Heart right ventricle (tissue), 16 donors: ENCODE results near the gene MBD2. TPM values are rescaled to one million over a fixed set of nuclear protein-coding genes. Genes with fewer than 3 reads are reported as not detected.

Source experiments
- ATAC-seq, 8 donors: fragments of 200-7000 bp; cut with Tn5 transposase; one replicate each; pipeline ENCODE4 v1.9.1; 2020; ENCODE audit warnings: mild to moderate bottlenecking in 8 of 8, moderate library complexity in 8 of 8, moderate number of reproducible peaks in 1 of 8
- DNase-seq, 2 donors: peaks; one replicate each; pipeline ENCODE4 v3.0.0-alpha.2; 2020
- H3K27ac ChIP-seq, 10 donors: fragments of 200-600 bp; sonication (generic) in 2 of 10; one replicate each; pipeline versions ENCODE4 v1.5.0 to v1.8.0; 2020 to 2022; ENCODE audit warnings: mild to moderate bottlenecking in 3 of 10
- H3K27me3 ChIP-seq, 7 donors: fragments of 200-600 bp; one replicate each; pipeline ENCODE4 v1.8.0; 2021 to 2022; ENCODE audit warnings: mild to moderate bottlenecking in 2 of 7
- H3K36me3 ChIP-seq, 9 donors: fragments of 200-600 bp; sonication (generic) in 1 of 9; one replicate each; pipeline versions ENCODE4 v1.5.0 to v1.8.0; 2020 to 2022; ENCODE audit warnings: mild to moderate bottlenecking in 2 of 9
- H3K4me1 ChIP-seq, 9 donors: fragments of 200-600 bp; sonication (generic) in 1 of 9; one replicate each; pipeline versions ENCODE4 v1.5.0 to v1.8.0; 2020 to 2022; ENCODE audit warnings: mild to moderate bottlenecking in 4 of 9
- H3K4me3 ChIP-seq, 10 donors: fragments of 200-600 bp; sonication (generic) in 2 of 10; one replicate each; pipeline versions ENCODE4 v1.5.0 to v1.8.0; 2020 to 2022; ENCODE audit warnings: mild to moderate bottlenecking in 7 of 10, moderate library complexity in 2 of 10
- H3K9me3 ChIP-seq, 11 donors: fragments of 200-600 bp in 10 of 11; sonication (generic) in 2 of 11; one replicate each; pipeline versions ENCODE4 v1.5.0 to v1.8.0; 2013 to 2022; ENCODE audit warnings: mild to moderate bottlenecking in 2 of 11, control low read depth in 1 of 11, moderate library complexity in 1 of 11
- WGBS, 2 donors: extraction: QIAGEN DNeasy Blood & Tissue Kit; methylation state at CpG; one replicate each; pipeline ENCODE4 v1.1.7; 2013; ENCODE audit warnings: inconsistent platforms in 1 of 2; 5-methylcytosine and 5-hydroxymethylcytosine counted together
- intact Hi-C, 10 donors: fragments of 100-400 bp; cut with DNase I; formaldehyde crosslinking; loops; one replicate each; pipeline versions ENCODE4 v1.11.1 to v1.14.2; 2022
- polyA plus RNA-seq, 2 donors: library from polyadenylated mRNA; stranded (reverse); fragments of 200-250 nt; gene quantifications; one replicate each; pipeline ENCODE4 v1.2.3, GENCODE V29; 2013
- total RNA-seq, 10 donors: library from RNA; stranded (reverse); fragmentation: NEBNext Ultra II Directional in 3 of 10; extraction: Animal tissue kit (Norgen Biotek cat#: 25700) in 3 of 10; gene quantifications; one replicate each; pipeline versions ENCODE4 v1.2.1 to v1.2.4, GENCODE V29; 2021 to 2023
- TF ChIP-seq, protein P1 (sequence below), 9 donors: fragments of 200-600 bp; sonication (generic) in 2 of 9; IDR thresholded peaks; one replicate each; pipeline versions ENCODE4 v1.5.0 to v1.8.0; 2021 to 2022; ENCODE audit warnings: antibody characterized with exemption in 9 of 9, mild to moderate bottlenecking in 5 of 9, moderate library complexity in 1 of 9
- donor health status: Arrhythmogenic right ventricular cardiomyopathy.
- donor health status: ischemic (EF 13 %, LVEDD 7.1; RV severe dilation, severe dysfunction).
- donor health status: healthy with polysubstance abuse.
- donor health status: DM: no; HTN: yes; CAD: no.
- donor health status: DM: no; HTN: no; CAD: no.
- donor health status: ischemic (EF 25% LVEDD 6.9; RV normal size, moderate dysfunction).
- donor health status: ischemic (EF 25% LVEDD 5.7; RV mildly dilated, moderate dysfunction).
- donor health status: healthy.
- donor health status: DM: yes; HTN: yes; CAD: no.
- donor health status: Ischemic cardiomyopathy.
- donor health status: ischemic (EF 35%, LVEDD 5.7; RV mildly dilated, moderate dysfunction).
- donor health status: nonischemic (EF 11% LVEDD 7.7; RV severe dilation, severe dysfunction).
- donor health status: DM: yes; HTN: yes; CAD: no.
- donor health status: PGD.
- donor health status: ischemic (EF 29% LVEDD 5.4; RV normal size, mild dysfunction).
- donor health status: nonischemic (EF 23%, LVEDD 6.1; RV moderate dilation, normal function).

MBD2 gene
- total and polyA plus RNA-seq, 12 donors: 19.6 to 61.3 (median 41.5) TPM

DNA sequence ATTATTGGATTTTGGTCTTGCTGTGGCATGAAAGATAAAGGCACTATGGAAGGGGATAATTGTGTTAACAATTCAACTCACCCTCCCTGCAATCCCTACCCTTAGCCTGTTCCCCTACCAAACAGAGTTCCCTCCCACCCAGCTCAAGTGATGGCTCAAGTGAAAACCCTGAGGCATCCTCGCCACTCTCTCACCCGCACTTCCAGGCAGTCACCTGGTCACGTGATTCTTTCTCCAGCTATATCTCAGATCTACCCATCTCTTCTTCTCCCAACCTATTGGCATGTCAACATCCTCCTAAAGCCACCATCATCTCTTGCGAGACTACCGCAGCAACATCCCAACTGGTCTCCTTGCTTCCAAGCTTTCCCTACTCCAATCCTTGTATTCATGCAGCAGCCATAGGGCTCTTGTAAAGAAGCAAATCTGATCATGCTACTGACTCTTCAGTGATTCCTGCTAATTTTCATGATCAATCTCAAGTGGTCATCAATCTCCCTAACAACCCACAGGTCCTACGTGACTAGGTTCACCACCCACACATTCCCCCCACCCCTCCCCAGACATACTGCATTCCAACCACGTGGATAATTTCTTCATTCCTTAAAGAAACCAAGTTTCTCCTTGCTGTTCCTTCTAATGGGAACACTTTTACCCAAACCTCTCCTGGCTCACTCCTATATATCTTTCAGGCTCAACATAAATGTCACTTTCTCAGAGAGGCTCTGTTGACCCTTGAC lies 66.7 kb downstream of the MBD2 start:
- Histone ChIP-seq H3K27me3 (no peaks in the 10 kb centered on the region), H3K9me3 (no peaks in the 10 kb centered on the region), H3K4me1 (peaks cover 0 to 16% (median 0%) of the 10 kb centered on the region in 9 donors), H3K27ac (no peak overlapping the region), H3K4me3 (no peak overlapping the region), H3K36me3 (peaks cover 0 to 100% (median 51%) of the 10 kb centered on the region in 9 donors)
- 92 to 93% methylated on average over 7 of the region's 7 CpGs for WGBS, 2 donors
- ATAC-seq (no peak), DNase-seq (no peak)
- intact Hi-C loops: loop anchor here in 1 of 10 donors (10.0 kb wide), 1 partner anchor 117 kb away; no protein-coding TSS in a partner anchor
- TF ChIP-seq, protein P1, sequence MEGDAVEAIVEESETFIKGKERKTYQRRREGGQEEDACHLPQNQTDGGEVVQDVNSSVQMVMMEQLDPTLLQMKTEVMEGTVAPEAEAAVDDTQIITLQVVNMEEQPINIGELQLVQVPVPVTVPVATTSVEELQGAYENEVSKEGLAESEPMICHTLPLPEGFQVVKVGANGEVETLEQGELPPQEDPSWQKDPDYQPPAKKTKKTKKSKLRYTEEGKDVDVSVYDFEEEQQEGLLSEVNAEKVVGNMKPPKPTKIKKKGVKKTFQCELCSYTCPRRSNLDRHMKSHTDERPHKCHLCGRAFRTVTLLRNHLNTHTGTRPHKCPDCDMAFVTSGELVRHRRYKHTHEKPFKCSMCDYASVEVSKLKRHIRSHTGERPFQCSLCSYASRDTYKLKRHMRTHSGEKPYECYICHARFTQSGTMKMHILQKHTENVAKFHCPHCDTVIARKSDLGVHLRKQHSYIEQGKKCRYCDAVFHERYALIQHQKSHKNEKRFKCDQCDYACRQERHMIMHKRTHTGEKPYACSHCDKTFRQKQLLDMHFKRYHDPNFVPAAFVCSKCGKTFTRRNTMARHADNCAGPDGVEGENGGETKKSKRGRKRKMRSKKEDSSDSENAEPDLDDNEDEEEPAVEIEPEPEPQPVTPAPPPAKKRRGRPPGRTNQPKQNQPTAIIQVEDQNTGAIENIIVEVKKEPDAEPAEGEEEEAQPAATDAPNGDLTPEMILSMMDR (IDR thresholded peaks at IDR 0.05): no peak

DNA sequence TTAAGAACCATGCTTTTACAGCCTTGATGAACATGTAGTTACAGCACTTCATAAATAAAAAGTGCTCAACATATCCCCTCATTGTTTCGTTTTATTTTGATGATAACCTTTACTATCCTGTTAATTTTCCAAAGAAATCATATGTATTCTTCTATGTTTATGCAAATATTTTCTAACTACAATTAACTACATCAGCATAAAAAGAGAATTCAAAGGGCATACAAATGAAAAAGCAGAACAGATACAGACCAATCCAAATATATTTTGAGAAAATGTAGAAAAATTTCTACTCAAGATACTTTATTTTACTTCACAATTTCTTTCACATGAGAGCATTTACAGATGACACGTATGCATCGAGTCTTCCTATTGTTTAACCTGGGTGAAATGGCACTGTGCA lies 69.1 kb downstream of the MBD2 start:
- intact Hi-C loops: loop anchor here in 1 of 10 donors (10.0 kb wide), 1 partner anchor 119 kb away; no protein-coding TSS in a partner anchor
- Histone ChIP-seq H3K9me3 (no peaks in the 10 kb centered on the region), H3K27ac (no peak overlapping the region), H3K4me1 (peaks cover 0 to 5% (median 0%) of the 10 kb centered on the region in 9 donors), H3K4me3 (no peak overlapping the region), H3K36me3 (peaks cover 0 to 93% (median 41%) of the 10 kb centered on the region in 9 donors), H3K27me3 (no peaks in the 10 kb centered on the region)
- WGBS, 2 donors: 88 to 91% methylated on average over 3 of the region's 3 CpGs
- DNase-seq: no peak
- ATAC-seq: no peak
- TF ChIP-seq, protein P1 (IDR thresholded peaks at IDR 0.05): no peak

DNA sequence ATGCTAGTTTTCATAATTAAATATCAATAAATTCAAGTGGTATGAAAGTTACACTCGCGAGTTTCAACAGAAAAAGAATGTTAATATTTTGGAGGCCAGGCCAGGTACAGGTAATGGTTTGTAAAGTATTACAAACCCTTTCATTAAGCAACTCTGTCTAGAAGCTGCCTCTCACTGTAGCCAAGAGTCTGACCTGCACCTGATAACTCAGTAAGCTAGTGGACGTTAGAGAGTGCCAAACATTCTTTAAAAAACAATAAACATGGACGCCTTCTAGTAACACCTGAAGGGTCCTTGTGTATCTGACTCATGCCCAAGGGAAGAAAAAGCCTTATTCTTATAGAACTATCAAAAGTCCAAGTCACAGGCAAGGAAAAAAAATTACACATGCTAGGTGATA lies 70.2 kb downstream of the MBD2 start:
- H3K9me3 ChIP-seq: no peaks in the 10 kb centered on the region
- intact Hi-C loops: loop anchor here in 1 of 10 donors (10.0 kb wide), 1 partner anchor 121 kb away; no protein-coding TSS in a partner anchor
- H3K27me3 ChIP-seq: no peaks in the 10 kb centered on the region
- ATAC-seq: no peak
- peaks cover 0 to 82% (median 36%) of the 10 kb centered on the region in 9 donors for H3K36me3 ChIP-seq
- 78 to 79% methylated on average over 4 of the region's 4 CpGs for WGBS, 2 donors
- no peak overlapping the region for H3K27ac ChIP-seq
- H3K4me1 ChIP-seq: peaks cover 0 to 11% (median 0%) of the 10 kb centered on the region in 9 donors
- TF ChIP-seq, protein P1 (IDR thresholded peaks at IDR 0.05): no peak
- no peak overlapping the region for H3K4me3 ChIP-seq
- DNase-seq: no peak

DNA sequence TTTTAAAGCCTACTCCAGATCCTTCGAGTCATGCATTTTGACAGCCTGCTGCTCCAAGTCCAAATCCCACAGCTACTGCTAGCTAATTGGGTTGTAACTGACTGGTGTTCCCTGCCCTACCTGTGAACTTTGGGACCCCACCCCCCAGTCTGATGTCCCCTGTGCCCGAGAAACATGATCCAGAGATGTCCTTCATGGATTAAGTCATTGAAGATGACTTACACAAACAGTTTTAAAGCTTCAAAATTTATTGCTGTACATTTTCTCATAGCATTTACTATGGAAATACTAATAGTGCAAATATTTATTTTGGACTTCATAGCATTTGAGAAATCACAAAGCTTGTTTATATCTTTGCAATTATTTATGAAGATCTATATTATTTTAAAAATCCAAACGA lies 73.1 kb downstream of the MBD2 start:
- intact Hi-C loops: loop anchor here in 1 of 10 donors (10.0 kb wide), 1 partner anchor 123 kb away; no protein-coding TSS in a partner anchor
- no peak overlapping the region for H3K4me3 ChIP-seq
- WGBS, 2 donors: 87 to 92% methylated on average over 3 of the region's 3 CpGs

More for the DNA sequence above, 73.1 kb downstream of the MBD2 start:
- ATAC-seq (no peak), DNase-seq (no peak)
- Histone ChIP-seq H3K36me3 (peaks cover 0 to 53% (median 14%) of the 10 kb centered on the region in 9 donors), H3K27me3 (no peaks in the 10 kb centered on the region), H3K27ac (no peak overlapping the region), H3K4me1 (peaks cover 0 to 24% (median 0%) of the 10 kb centered on the region in 9 donors), H3K9me3 (no peaks in the 10 kb centered on the region)
- TF ChIP-seq, protein P1 (IDR thresholded peaks at IDR 0.05): no peak
